Measurements from ENCODE around the gene FARP2.

DNA sequence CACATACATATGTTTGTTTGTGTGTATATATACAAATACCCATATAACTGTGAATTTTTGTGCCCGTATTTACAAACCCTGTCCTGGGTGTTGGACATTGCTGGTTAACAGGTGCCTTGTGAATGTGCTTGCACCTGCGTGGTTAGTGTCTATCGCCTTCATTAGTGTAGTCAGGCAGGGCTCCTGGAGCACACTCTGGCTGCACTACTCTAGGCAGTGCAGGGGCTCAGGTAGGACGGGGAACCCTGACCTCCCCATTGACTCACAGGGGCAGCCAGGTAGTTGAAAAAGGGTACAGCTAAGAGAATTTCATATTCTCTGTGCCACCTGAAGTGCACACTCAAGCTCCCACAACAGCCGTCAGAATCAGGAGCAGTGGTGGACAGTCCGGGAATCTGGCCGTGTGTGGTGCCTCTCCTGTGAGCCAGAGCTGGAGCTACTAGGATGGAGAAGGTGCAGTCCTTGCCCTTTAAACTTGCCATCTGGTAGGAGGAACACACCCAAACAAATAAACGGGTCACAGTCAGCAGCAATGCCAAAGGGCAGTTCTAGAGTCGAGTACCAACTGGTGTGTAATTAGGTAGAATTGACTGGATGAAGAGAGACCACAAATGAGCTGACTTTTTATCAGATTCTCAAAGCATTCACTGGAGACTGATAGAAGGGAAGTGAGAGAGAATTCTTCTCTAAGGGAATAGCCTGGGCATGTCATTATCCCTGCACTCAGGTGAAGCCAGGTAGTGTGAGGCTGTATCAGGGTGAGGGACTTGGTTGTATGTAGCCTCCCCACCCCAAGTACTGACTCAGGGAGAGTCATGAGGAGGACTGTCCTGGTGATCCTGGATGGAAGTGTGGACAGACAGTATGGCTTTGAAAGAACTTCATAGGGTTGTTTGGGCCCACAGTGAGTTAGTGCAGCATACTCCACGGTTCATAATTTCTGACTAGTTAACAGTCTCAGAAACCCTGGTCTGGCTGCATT is 44.1 kb downstream of the FARP2 start:
- TF ChIP-seq POLR2A (IDR thresholded peaks at IDR 0.05; ENCODE audit: low read depth, low read length), result no peak
- TF ChIP-seq, protein P1, sequence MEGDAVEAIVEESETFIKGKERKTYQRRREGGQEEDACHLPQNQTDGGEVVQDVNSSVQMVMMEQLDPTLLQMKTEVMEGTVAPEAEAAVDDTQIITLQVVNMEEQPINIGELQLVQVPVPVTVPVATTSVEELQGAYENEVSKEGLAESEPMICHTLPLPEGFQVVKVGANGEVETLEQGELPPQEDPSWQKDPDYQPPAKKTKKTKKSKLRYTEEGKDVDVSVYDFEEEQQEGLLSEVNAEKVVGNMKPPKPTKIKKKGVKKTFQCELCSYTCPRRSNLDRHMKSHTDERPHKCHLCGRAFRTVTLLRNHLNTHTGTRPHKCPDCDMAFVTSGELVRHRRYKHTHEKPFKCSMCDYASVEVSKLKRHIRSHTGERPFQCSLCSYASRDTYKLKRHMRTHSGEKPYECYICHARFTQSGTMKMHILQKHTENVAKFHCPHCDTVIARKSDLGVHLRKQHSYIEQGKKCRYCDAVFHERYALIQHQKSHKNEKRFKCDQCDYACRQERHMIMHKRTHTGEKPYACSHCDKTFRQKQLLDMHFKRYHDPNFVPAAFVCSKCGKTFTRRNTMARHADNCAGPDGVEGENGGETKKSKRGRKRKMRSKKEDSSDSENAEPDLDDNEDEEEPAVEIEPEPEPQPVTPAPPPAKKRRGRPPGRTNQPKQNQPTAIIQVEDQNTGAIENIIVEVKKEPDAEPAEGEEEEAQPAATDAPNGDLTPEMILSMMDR (conservative IDR thresholded peaks at IDR 0.05; ENCODE audit: low read depth, low read length), result no peak
- TF ChIP-seq, protein P2, sequence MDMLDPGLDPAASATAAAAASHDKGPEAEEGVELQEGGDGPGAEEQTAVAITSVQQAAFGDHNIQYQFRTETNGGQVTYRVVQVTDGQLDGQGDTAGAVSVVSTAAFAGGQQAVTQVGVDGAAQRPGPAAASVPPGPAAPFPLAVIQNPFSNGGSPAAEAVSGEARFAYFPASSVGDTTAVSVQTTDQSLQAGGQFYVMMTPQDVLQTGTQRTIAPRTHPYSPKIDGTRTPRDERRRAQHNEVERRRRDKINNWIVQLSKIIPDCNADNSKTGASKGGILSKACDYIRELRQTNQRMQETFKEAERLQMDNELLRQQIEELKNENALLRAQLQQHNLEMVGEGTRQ (IDR thresholded peaks at IDR 0.05; ENCODE audit: low read depth, low read length), result no peak
- TF ChIP-seq BHLHE40 (IDR thresholded peaks at IDR 0.05; ENCODE audit: low read depth, low read length), result no peak
- TF ChIP-seq FOS (IDR thresholded peaks at IDR 0.05; ENCODE audit: low read depth, low read length), result no peak
- no peak for TF ChIP-seq MAFK (IDR thresholded peaks at IDR 0.05; ENCODE audit: low read depth, low read length)
- TF ChIP-seq MAZ (IDR thresholded peaks at IDR 0.05; ENCODE audit: borderline replicate concordance, low read depth, low read length), result no peak
- TF ChIP-seq RCOR1 (IDR thresholded peaks at IDR 0.05; ENCODE audit: insufficient replicate concordance, low read length), result no peak
- no peak for TF ChIP-seq SMC3 (IDR thresholded peaks at IDR 0.05; ENCODE audit: low read depth, low read length)
- no peak for TF ChIP-seq NFE2L2 (IDR thresholded peaks at IDR 0.05; ENCODE audit: low read depth, low read length)
- no peak for TF ChIP-seq MXI1 (IDR thresholded peaks at IDR 0.05; ENCODE audit: borderline replicate concordance, low read depth, low read length)

Data from IMR-90 (cell line).